ENCODE results near the gene CST3.

DNA sequence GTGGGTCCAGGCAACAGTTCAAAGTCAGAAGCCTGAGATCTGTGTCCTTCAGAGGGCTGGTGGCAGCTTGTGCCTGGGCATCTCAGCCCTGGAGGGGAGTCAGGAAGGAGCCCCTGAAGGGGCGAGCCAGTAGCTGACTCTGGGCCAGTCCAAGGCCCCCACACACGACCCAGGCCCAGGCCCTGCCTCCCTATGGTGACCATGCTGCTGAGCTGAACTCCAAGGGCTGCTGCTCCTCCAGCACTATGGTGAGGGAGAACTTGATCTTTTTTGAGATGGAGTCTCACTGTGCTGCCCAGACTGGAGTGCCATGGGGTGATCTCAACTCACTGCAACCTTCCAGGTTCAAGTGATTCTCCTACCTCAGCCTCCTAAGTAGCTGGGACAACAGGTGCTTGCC, 15.2 kb upstream of the CST3 start:
- TF ChIP-seq, protein P1, sequence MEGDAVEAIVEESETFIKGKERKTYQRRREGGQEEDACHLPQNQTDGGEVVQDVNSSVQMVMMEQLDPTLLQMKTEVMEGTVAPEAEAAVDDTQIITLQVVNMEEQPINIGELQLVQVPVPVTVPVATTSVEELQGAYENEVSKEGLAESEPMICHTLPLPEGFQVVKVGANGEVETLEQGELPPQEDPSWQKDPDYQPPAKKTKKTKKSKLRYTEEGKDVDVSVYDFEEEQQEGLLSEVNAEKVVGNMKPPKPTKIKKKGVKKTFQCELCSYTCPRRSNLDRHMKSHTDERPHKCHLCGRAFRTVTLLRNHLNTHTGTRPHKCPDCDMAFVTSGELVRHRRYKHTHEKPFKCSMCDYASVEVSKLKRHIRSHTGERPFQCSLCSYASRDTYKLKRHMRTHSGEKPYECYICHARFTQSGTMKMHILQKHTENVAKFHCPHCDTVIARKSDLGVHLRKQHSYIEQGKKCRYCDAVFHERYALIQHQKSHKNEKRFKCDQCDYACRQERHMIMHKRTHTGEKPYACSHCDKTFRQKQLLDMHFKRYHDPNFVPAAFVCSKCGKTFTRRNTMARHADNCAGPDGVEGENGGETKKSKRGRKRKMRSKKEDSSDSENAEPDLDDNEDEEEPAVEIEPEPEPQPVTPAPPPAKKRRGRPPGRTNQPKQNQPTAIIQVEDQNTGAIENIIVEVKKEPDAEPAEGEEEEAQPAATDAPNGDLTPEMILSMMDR (IDR thresholded peaks at IDR 0.05) = no peak
- no peak for TF ChIP-seq EZH2 (IDR thresholded peaks at IDR 0.05; ENCODE audit: borderline replicate concordance, insufficient read depth, low read depth, low read length, poor library complexity, severe bottlenecking)

Measured in B cell (primary cell).